ENCODE measurements around the gene ADRM1. TPM values are rescaled to one million over a fixed set of nuclear protein-coding genes. Genes with fewer than 3 reads are reported as not detected.

ADRM1 gene
- total and polyA plus RNA-seq, 2 experiments from 2014 or later, result 206 to 243 TPM

DNA sequence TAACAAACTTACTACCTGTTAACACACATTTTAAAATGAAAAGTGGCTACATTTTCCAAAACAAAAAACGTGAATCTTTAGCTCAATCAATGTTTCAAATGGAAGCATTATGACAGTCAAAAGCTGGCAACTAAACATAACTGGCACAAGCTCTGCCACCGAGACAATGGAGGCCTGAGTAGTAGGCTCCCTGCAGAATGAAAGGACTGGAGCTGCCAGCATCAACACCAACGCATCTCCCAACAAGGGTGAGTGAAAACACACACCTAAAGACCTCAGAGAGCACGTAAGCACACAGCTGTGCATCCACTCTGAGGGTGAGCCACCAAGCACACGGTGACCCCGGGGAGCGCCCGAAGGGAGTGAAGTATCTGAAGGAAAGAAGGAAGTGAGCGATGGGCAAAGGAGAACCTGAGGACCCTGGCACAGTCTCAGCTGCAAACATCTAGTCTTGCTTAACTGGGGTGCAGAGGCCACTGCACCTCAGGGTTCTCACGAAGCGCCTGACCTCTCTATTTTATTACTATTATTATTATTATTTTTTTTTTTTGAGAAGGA, 1.6 kb upstream of the ADRM1 start (continued):
- TF ChIP-seq ZNF462 (CRISPR knock-in tag; IDR thresholded peaks at IDR 0.05) (no peak), ZNF331 (CRISPR knock-in tag; IDR thresholded peaks at IDR 0.05; ENCODE audit: low read depth) (no peak)
- TF ChIP-seq, protein P1, sequence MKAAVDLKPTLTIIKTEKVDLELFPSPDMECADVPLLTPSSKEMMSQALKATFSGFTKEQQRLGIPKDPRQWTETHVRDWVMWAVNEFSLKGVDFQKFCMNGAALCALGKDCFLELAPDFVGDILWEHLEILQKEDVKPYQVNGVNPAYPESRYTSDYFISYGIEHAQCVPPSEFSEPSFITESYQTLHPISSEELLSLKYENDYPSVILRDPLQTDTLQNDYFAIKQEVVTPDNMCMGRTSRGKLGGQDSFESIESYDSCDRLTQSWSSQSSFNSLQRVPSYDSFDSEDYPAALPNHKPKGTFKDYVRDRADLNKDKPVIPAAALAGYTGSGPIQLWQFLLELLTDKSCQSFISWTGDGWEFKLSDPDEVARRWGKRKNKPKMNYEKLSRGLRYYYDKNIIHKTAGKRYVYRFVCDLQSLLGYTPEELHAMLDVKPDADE (IDR thresholded peaks at IDR 0.05), result no peak

- Histone ChIP-seq H3K9me2 (ENCODE audit: insufficient read depth) (no peaks in the 10 kb centered on the region), H3K4me3 (peak overlapping the region; percentile 94), H3K79me2 (replicated peaks; ENCODE audit: insufficient read depth) (peaks cover 32% of the 10 kb centered on the region), H4K20me1 (replicated peaks; ENCODE audit: insufficient read depth) (peaks cover 16% of the 10 kb centered on the region), H3F3A (replicated peaks; ENCODE audit: low read depth) (peaks cover 34% of the 10 kb centered on the region), H3K36me3 (ENCODE audit: insufficient read depth) (peaks cover 3% of the 10 kb centered on the region; the same call in 1 of the 2 replicates), H3K27ac (ENCODE audit: low read depth) (peak overlapping the region; percentile 84; the same call in 1 of the 2 replicates), H2AFZ (no peak overlapping the region), H3K27me3 (ENCODE audit: insufficient read depth) (no peaks in the 10 kb centered on the region), H3K4me2 (peak overlapping the region; percentile 86; the same call in 1 of the 2 replicates), H3K4me1 (ENCODE audit: insufficient read depth) (peaks cover 14% of the 10 kb centered on the region; the same call in 1 of the 2 replicates)
- H3K27me3 Mint-ChIP-seq (ENCODE audit: insufficient read depth, low read depth, poor library complexity), result peaks cover 25% of the 10 kb centered on the region
- DNase-seq (ENCODE audit: low spot score) (peak; percentile 96), ATAC-seq (peak; percentile 53)
- peaks cover 6% of the 10 kb centered on the region; the same call in 2 of the 3 replicates for H3K9me3 Mint-ChIP-seq
- peak; percentile 59; the same call in 1 of the 2 replicates for TF ChIP-seq CREB1 (CRISPR knock-in tag; IDR thresholded peaks at IDR 0.05; ENCODE audit: low read depth)
- TF ChIP-seq, protein P2, sequence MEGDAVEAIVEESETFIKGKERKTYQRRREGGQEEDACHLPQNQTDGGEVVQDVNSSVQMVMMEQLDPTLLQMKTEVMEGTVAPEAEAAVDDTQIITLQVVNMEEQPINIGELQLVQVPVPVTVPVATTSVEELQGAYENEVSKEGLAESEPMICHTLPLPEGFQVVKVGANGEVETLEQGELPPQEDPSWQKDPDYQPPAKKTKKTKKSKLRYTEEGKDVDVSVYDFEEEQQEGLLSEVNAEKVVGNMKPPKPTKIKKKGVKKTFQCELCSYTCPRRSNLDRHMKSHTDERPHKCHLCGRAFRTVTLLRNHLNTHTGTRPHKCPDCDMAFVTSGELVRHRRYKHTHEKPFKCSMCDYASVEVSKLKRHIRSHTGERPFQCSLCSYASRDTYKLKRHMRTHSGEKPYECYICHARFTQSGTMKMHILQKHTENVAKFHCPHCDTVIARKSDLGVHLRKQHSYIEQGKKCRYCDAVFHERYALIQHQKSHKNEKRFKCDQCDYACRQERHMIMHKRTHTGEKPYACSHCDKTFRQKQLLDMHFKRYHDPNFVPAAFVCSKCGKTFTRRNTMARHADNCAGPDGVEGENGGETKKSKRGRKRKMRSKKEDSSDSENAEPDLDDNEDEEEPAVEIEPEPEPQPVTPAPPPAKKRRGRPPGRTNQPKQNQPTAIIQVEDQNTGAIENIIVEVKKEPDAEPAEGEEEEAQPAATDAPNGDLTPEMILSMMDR (conservative IDR thresholded peaks at IDR 0.05; ENCODE audit: low read depth in 2 of 2), result peak; percentile 69 to 80
- TF ChIP-seq REST (IDR thresholded peaks at IDR 0.05; ENCODE audit: unreplicated experiment), result no peak
- H3K4me3 Mint-ChIP-seq, result peak overlapping the region; percentile 74
- peak overlapping the region; percentile 83 for H3K27ac Mint-ChIP-seq
- peaks cover 19% of the 10 kb centered on the region for H3K4me1 Mint-ChIP-seq
- H3K36me3 Mint-ChIP-seq (ENCODE audit: low read depth), result peaks cover 34% of the 10 kb centered on the region
Observed at GRCh38 chr20:62301773-62302340, 940 bp upstream of the ADRM1 start.

Measured in GM23338 (cell line).